Activated gamma-delta T cell treated with anti-CD3 and anti-CD28 coated beads, Interleukin-2, amount 50 U/mL, for 16 hours (primary cell): Measurements from ENCODE around the gene SPN.
"Not testable (repeated sequence)": the region's sequence is repeated elsewhere in the genome, so short reads cannot be mapped to it uniquely, and the experiment has no call there.

Experiments used
- DNase-seq: peaks from one replicate; pipeline ENCODE4 v3.0.0-alpha.2; 2020; ENCODE audit warnings: low read depth

Gene SPN

GRCh38 chr16:29702269-29702668, 39.2 kb downstream of the SPN start:
- DNase-seq = no peak

- no peak for DNase-seq
Observed at GRCh38 chr16:29705030-29705429, 42.0 kb downstream of the SPN start.

GRCh38 chr16:29707160-29707559, 44.1 kb downstream of the SPN start:
- not testable (repeated sequence) for DNase-seq

- DNase-seq = no peak
Observed at GRCh38 chr16:29708917-29709600, 46.0 kb downstream of the SPN start.

- DNase-seq = not testable (repeated sequence)
Observed at GRCh38 chr16:29709657-29710056, 46.6 kb downstream of the SPN start.

GRCh38 chr16:29710227-29711219, 47.5 kb downstream of the SPN start:
- DNase-seq = peak; percentile 31

- no peak for DNase-seq
Observed at GRCh38 chr16:29712809-29713208, 49.8 kb downstream of the SPN start.

GRCh38 chr16:29714396-29714795, 51.3 kb downstream of the SPN start:
- no peak for DNase-seq

- no peak for DNase-seq
Observed at GRCh38 chr16:29714972-29715371, 51.9 kb downstream of the SPN start.

- no peak for DNase-seq
Observed at GRCh38 chr16:29717113-29717512, 54.1 kb downstream of the SPN start.

- no peak for DNase-seq
Observed at GRCh38 chr16:29719063-29719462, 56.0 kb downstream of the SPN start.
